Suppressor macrophage treated with lipopolysaccharide for 4 hours (primary cell): ENCODE data around the gene GSK3B.

Experiments used
- DNase-seq: peaks from one replicate; pipeline ENCODE4 v3.0.0-alpha.2; 2020

GSK3B gene

DNA sequence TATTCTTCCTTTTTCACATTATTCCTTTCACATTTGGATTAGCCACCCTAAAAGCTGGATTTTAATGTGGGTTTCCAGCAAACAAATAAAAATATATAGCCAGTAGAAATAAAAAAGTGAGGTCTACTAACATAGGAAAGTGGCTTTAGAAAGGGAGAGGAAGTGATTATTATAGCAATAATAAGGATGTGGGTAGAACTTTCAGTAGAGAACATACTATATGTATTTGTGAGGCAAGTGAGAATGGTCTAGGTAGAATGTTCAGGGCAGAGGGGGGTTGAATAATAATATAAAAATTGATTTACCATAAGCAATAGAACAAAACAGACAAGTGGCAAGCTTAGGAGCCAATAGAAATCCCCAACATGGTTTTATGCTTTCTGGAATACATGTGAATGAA, 223.7 kb downstream of the GSK3B start:
- DNase-seq, result no peak

DNA sequence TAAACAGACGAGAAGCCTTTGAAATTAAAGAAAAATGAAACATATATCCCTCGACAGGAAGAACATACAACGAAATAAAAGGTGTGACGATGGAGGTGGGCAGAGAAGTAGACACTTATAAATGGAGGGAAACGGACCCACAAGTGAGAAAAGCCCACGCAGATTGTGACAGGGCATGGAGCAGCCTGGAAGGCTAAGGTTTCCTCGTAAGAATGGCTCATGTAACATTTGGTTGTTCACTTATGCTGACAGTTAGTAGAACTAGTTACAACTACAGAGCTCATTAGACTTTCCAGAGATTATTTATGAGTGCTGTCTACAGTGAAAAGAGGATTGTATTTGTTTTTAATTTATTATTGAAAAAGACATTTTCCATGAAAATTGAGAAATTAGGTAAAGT, 229.8 kb downstream of the GSK3B start:
- DNase-seq, result no peak

DNA sequence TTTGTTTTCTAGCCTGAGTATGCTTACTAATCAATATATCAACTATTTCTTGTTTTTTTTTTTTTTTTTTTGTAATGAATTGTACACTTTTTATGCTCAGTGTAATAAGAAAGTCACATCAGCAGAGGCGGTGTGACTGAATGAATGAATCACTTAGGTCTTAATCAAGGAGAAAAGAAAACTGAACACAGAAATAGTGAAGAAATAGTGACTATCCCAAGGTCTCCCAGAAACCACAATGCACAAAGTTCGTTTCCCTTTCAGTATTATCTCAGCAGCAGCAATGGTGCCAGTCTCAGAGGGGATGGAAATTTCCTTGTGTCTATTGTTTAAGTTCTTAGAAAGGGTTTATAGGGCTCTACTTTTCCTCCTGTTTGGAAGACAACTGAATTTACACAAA, 231.6 kb downstream of the GSK3B start:
- DNase-seq, result peak; percentile 85

DNA sequence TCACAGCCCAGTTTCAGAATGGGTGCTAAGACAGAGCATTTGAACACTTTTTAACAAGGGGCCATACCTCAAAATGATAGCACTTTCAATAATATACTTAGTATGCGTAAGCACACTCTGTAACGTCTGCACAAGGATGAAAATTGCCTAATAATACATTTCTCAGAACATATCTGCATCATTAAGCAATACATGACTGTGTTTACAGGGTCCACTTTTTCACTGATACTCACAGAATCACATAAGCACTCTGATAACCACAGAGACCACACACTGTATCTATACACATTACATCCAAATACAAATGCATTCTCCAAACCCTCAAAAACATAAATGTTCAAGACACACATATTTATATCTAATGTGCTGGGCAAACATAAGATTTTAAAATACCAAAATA, 232.6 kb downstream of the GSK3B start:
- DNase-seq, result peak; percentile 4

DNA sequence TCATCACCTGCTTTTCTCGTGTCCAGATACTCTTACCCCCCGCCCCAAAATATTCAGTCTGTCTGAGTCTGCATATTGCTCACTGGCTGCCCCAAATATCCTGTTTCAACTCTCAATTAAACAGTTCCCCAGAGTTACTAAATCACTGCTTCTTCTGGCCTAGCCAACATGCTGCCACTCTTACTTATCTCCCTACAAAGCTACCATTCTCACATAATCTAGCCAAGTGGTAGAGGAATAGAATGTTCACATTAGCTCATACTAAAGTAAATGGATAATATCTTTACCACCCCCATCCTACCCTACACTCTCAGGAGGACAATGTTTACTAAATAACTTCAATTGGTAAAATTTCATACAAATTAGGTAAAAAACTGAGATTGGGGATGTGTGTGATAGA, 234.5 kb downstream of the GSK3B start:
- DNase-seq, result no peak

DNA sequence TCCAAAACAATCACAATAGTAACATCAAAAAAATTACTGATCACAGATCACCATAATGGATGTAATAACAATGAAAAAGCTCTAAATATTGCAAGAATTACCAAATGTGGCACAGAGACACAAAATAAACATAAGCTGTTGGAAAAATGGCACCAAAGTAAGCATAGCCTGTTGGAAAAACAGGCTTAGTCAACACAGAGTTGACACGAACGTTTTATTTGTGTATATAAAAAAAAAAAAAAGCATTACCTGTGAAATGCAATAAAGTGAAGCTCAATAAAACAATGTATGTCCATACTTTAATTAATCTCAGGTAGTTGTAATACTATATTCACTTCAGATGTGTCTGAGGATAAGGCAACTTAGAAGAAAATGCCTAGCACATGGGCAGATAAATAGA, 235.3 kb downstream of the GSK3B start:
- DNase-seq, result no peak

DNA sequence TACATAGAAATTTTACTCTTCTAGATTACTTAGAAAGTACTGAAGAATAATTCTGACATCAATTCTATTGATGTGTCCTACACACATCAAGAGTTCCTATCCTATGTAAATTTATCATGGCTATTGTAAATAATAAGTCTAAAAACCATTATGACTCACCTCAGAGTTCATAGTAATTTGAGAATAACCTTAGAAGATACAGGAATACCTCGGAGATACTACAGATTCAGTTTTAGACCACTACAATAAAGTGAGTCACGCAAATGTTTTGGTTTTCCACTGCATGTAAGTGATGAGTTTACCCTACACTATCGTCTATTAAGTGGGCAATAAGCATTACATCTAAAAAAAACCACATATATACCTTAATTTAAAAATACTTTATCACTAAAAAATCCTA, 237.6 kb downstream of the GSK3B start:
- no peak for DNase-seq

DNA sequence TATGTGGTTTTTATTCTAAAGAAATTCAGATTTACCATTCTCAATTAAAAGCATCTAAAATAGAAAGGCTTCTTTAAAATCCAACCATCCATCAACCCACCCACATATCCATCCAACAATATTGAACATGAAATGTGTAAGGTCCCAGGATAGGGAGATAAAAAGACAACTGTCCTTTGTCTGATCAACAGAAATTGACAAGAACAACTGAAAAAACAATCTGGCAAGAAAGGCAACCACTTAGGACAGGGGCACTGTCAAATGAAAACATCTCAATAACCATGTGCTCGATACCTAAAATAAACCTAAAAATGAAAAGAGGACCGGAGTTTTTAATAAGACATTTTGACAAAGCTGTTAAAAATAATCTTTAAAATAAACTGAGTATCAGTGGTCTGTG, 245.1 kb downstream of the GSK3B start:
- DNase-seq, result no peak

DNA sequence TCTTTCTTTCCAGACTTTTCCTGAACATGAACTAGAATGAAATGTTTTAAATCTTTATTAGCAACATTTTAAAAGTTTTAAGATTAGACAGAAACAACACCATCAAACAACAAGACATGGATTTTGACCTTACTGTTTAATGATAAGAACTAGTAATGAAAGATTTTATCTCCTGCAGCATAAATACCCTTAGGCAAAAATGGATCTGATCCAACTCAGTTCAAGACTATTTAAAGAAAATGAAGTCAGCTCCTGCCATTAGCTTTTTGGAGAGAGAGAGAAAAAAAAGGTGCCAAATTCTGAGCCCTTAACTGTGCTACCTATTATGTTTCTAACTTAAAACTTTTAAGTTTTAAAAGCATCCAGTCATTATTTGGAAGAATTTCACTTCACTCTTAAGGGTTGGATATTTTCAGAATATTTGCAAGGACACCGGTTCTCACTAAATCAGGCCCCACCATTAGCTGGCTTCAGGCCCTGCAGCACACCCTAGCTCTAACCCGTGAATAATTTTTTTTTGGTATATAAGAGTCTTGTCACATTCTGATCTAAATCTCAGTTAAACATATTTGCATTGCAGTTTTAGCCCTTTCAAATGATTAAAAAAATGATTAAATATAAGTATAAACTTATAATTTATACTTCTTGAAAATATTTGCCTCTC, 252.3 kb downstream of the GSK3B start:
- DNase-seq, result no peak

DNA sequence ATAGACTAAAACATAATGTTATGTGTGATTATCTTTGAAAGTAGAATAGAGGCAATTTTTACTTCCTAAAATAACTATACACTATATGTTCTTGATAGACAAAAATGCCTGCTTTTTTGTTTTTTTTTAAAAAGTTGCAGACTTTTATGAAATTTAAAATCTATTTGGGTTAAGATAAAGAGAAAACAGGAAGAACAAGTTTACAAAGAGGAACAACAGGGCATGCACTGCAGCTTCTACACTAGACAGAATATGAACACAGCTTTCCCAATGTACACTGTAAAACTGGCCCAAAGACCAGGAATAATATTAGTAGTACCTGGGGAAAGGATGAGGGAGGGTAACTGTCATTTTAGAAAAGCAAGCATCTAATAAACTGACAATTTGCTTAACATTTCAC, 258.7 kb downstream of the GSK3B start:
- DNase-seq, result peak; percentile 13

DNA sequence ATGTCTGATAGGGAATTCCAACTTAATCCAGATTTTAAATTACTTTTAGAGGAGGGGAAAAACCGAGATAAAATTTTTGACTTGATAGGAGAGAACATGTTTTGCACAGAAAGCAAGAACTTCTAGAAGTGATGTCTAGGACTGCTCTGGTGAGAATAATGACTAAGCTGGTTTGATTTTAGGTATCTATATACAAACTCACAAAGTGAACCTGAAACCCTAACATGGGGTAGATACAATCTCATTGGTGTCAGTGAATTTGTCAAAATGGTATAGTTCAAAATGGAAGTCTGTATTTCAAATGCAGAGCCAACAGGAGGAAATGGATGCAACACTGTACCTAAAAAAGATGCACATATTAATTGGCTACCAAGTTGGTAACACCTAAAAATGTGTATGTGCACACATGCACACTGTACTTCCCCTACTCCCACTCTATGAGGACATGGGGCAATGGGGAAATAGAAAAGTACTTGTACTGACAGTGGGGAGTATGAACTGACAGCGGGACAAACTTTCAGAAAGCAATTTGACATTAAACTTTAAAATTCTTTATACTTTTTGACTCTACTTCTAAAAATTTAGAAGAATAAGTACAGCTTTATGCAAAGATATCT, 259.4 kb downstream of the GSK3B start:
- peak; percentile 45 for DNase-seq

DNA sequence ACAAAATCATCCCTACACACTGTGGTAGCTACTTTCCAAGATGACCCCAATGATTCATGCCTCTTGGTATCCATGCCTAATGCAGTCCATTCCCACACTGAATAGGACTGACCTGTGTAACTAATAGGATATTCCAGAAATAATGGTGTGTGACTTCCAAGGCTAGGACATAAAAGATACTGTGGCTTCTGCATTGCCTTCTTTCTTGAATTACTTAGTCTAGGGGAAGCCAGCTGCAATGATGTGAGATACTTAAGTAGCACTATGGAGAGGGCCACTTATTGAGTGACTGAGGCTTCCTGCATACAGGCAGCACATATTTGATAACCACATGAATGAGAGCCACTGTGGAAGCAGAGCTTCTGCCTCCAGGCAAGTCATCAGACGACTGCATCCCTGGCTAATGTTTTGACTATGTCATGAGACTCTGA, 262.3 kb downstream of the GSK3B start:
- DNase-seq, result no peak

DNA sequence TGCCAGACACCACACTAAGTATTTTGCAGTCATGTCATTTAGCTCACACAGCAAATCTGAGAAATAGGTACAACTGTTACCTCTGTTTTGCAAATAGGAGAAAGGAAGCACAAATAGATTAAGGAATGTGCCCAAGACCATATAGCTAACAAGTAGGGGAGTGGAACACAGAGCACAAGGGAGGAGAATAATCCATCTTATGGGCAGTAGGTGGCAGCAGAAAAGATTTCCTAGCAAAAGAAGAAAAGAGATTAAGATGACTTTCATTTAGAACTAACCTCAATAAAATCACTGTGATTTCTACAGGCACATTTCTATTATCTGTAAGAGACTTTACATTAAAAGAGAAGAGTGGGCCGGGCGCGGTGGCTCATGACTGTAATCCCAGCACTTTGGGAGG, 263.2 kb downstream of the GSK3B start:
- no peak for DNase-seq

DNA sequence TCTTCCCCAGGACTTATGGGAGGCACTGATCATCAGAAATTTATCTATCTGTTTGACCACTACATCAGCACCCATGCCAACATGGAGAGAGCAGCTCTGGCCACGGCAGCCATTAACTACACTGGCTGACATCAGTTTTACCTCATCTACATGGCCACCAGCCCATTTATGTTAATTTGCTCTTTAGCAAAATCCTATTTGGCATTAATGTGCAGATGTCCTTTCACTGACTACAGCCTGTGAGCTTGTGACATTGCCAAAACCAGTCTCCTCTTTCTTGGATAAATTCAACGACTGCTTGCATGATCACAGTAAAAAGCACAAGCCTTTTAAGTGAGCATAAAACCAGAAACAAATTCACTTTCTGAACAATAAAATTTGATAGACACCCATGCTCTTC, 264.8 kb downstream of the GSK3B start:
- no peak for DNase-seq

DNA sequence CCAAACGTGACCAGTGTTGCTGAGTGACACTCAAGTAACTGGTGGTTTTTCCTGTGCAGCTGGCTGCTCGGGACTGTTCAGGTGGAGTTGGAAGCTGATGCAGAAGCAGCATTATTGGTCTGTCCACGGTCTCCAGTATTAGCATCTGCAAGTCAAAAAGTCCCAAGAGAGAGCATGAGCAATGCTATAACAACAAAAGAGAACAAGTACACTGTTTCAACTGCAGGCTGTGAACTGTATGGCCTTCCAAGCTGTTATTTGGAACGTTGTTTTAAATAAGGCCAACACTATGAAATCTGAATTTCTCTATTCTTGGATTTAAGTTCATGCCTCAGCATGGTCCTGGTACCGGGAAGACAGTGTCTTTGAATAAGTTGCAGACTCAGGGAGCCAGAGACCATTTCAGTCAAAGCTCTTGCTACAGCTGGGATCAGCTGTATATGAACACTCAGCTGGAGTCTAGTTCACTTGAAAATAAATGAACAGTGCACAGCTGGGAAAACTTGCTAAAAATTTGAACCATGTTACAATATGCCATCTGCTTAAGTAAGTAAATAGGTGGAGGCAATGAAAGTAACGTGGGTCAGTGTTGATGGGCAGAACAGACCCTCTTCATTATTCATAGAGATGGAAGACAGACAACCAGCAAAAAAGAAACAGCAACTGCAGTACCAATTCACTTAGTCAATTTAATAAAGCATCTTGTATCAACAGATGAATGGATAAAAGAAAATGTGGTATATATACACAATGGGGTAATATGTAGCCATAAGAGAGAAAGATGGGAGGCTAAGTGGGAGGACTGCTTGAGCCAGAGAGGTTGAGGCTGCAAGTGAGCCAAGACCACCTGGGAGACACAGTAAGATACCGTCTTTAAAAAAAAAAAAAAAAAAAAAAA, 267.3 kb downstream of the GSK3B start:
- no peak for DNase-seq

DNA sequence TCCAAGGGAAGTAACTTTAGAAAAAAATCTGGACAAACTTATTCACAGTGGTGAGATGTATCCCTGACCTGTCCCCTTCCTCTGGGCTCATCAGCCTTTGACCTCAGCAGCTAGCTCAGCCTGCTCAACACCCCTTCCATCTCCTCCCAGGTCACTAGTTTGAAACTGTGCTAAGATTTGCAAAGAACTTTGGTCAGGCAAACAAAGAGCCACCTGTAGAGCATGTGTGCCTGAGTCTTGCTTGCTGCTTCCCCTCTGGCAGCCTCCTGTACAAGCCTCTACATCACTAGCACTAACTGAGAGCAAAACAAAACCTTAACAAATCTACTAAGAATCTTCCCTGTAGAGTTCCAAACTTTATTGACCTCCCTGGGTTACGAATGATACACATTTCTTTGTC, 268.4 kb downstream of the GSK3B start:
- DNase-seq, result no peak

DNA sequence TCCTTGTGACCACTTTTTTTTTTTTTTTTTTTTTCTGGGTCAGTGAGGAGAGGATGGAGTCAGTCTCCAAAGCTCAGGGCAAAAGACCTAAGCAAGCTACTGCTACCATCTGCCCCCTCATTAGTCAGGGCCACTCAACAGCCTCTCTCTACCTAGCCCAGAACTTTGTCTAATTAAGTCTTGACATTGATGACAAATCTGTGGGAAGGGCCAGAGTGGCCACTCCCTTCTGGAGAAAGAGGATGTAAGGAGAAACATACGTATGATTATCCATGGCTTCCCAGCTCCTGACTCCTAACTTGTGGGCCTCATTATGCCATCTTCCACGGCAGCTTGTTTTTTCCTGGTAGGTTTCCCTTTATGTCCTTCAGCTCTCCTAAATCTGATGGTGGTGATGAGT, 274.4 kb downstream of the GSK3B start:
- DNase-seq, result peak; percentile 8

DNA sequence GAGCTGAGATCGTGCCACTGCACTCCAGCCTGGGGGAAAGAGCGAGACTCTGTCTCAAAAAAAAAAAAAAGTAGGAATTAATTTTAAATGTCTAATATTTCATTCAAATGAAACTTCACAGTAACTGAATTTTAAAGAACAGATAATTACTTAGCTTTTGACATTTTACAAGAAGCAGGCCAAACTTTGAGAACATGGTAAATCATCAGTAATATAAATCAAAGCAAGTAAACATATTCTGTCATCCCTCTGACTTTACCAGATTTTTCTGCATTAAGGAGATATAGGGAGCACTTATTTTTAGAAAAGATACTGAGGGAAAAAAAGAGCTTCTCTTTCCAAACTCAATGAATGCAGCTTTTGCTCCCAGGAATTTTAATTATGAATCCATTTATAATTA, 275.3 kb downstream of the GSK3B start:
- DNase-seq, result no peak

DNA sequence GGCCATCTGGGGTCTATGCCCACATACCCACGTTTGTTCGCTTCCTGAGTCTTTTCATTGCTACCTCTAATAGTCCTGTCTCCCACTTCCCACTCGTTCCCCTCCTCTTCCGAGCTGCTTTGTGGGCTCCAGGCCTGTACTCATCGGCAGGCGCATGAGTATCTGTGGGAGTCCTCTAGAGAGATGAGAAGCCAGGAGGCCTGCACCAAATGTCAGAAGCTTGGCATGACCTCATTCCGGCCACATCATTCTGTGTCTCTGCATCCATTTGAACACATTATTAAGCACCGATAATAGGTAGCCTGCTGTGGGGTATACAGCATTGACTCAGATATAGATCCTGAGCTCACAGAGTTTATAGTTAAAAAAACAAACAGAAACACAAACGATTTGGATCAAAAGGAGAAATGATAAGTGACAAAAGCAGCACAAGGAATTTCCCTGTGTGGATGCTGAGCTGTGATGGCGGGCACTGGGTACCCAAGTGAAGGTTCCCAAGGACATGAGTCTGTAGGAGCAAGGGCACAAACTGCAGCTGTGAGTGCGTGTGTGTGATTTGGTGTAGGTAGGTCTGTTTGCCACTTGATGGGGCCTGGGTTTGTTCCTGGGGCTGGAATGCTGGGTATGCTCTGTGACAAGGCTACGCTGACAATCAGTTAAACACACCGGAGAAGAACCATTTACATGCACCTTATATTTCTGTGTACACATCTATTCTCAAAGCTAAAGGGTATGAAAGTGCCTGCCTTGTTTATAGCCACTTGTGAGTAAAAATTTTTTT, 276.5 kb downstream of the GSK3B start:
- DNase-seq, result no peak

DNA sequence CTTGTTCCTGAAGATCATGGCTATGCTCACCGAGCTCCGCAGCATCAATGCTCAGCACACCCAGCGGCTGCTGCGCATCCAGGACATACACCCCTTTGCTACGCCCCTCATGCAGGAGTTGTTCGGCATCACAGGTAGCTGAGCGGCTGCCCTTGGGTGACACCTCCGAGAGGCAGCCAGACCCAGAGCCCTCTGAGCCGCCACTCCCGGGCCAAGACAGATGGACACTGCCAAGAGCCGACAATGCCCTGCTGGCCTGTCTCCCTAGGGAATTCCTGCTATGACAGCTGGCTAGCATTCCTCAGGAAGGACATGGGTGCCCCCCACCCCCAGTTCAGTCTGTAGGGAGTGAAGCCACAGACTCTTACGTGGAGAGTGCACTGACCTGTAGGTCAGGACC, 277.2 kb downstream of the GSK3B start:
- DNase-seq, result no peak

DNA sequence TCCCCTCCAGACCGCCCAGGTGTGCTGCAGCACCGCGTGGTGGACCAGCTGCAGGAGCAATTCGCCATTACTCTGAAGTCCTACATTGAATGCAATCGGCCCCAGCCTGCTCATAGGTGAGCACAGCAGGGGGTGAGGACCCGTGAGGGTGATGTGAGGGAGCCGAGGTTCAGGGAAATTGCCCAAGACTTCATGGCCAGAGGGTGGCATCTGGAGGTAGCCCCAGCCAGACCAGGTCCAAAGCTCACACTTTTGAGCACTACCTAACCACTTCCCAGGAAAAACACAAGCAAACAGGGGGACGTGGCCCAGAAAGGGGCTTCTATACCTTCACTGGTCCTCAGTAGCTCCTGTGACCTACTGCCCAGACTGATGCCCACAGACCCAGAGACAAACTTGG, 278.5 kb downstream of the GSK3B start:
- no peak for DNase-seq

DNA sequence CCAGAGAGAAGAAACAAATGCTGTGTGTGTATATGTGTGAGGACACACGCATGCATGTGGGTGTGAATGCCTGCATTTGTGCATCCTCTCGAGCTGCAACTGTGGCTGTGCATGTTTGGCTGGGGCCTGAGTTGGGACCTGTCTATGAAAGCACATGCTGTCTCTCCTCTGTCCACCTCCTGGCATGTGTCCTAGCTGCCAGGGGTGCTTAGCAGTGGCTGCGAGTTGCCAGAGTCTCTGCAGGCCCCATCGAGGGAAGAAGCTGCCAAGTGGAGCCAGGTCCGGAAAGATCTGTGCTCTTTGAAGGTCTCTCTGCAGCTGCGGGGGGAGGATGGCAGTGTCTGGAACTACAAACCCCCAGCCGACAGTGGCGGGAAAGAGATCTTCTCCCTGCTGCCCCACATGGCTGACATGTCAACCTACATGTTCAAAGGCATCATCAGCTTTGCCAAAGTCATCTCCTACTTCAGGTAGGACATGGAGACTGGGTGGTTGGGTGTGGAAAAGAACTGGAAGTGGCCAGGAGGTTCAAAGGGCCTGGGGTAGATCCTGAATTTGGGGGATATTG, 281.7 kb downstream of the GSK3B start:
- no peak for DNase-seq

DNA sequence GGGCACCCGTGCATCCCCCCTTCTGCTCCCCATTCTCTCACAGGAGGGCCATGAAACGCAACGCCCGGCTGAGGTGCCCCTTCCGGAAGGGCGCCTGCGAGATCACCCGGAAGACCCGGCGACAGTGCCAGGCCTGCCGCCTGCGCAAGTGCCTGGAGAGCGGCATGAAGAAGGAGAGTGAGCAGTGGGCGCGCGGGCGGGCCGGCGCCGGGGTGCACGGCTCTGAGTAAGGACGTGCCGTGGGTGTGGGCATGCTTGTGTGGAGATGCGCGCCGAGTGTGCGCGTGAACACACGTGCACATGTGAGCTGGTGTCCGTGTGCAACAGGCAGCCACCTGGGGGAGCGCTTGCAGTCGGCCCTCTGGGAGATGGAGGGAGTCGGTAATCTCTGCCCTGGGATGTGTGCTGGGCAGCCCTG, 284.2 kb downstream of the GSK3B start:
- peak; percentile 28 for DNase-seq
